ENCODE data around the gene SOX18. TPM values are rescaled to one million over a fixed set of nuclear protein-coding genes. Genes with fewer than 3 reads are reported as not detected.

The SOX18 gene
- polyA plus RNA-seq, 1 donor = 10.8 TPM

DNA sequence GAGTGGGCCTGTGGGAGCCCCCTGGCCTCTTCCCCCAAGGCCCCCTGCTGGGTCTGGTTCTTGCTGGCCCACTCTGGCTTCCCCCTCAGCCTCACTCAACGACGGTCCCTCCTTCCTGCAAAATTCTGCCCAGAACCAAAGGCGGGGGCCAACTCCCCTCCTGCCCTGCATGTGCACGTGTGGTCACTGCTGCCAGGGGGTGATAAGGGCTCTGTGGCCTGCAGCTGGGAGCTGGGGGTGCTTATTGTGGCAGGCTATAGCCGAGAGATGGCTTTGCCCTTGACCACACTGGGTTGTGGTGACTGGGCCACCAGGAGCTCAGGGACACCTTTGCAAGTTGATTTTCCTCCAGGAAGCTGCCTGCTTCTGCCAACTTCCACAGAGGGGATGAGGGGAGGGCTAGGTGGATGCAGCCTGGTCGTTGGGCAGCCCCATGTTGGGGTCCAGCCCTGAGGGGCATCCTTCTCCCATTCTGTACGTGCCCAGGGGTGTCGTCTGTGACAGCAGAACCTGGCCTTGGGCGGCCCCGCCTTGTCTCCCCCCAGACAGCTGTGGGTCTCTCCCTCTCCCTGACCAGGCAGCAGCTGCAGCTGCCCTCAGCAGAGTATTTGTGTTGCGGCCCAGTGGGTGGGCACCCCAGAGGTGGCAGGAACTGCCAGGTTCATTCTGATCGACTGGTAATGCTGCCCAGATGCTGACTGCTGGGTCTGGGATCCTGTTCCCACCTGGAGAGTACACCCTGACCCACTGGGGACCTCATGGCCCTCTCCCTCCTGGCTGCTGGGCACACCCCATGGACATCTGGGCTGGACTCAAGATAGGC is 19.2 kb upstream of the SOX18 start:
- DNase-seq (ENCODE audit: low read depth) = no peak

DNA sequence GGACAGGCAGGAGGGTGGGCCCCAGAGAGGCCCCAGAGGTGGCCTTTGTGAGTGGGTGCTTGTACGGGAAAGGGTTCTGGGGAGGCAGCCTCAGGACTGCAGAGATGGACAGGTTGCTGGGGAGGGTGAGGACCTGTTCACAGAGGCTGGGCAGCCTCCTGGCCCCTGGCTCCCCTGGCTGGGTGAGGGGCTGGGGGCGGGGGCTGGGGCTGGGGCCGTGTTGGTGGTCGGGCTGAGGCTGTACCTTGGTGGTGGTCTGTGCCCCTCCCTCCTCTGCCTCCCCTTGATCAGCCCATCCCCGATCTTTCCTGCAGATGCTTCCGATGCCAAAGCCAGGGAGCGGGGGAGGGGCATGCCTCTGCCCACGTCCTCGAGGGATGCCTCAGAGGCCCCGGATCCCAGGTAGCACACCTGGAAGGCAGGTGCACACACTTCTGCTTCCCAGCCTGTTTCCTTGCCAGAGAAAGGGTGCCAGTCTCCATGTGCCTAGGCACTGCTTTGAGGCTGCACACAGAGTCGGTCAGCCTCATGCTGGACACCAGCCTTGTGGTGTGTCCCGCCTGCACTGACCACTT is 18.4 kb upstream of the SOX18 start:
- no peak for DNase-seq (ENCODE audit: low read depth)

DNA sequence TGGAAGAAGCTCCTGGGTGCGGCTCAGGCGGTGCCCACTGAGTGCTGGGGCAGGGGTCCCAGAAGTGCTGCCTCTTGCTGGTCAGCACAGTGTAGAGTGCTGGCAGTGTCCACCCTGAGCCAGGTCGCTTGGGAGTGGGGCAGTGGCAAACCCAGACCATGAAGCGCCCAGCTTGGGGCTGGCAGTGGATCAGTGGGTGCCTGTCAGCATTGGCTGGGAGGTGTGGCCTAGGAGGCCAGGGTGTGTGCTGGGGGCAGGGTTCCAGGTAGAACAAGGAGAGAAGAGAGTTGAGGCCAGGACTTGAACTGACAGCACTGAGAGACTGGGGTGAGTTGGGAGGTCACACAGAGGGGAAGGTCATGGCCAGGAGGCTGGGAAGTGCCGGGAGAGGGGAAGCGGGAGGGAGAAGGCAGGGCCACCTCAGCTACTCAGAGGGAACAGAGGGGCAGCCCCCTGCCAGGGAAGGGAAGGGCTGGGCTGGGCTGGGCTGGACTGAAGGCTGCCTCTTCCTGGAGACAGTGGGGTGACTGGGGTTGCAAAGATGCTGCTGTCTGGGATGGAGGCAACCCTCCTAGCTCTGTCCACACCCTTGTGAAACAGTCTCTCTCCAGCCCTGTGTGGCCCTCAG is 17.7 kb upstream of the SOX18 start:
- no peak for DNase-seq (ENCODE audit: low read depth)

DNA sequence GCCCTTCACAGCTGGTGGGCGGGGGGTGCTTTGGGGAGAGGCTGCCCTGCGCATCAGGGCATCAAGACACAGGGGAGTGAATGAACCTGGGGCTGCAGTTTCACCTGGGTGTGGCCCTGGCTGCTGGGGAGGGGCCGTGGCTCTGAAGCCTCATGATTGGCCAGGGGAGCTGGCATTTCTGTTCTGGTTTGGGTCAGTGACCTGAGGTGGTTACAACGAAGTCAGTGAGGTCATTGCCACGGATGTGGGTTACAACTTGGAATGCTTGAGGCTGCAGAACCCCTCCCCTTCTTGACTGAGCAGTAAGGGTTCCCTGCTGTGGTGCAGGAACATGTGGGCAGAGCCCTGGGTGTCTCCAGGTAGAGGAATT is 16.5 kb upstream of the SOX18 start:
- no peak for DNase-seq (ENCODE audit: low read depth)

DNA sequence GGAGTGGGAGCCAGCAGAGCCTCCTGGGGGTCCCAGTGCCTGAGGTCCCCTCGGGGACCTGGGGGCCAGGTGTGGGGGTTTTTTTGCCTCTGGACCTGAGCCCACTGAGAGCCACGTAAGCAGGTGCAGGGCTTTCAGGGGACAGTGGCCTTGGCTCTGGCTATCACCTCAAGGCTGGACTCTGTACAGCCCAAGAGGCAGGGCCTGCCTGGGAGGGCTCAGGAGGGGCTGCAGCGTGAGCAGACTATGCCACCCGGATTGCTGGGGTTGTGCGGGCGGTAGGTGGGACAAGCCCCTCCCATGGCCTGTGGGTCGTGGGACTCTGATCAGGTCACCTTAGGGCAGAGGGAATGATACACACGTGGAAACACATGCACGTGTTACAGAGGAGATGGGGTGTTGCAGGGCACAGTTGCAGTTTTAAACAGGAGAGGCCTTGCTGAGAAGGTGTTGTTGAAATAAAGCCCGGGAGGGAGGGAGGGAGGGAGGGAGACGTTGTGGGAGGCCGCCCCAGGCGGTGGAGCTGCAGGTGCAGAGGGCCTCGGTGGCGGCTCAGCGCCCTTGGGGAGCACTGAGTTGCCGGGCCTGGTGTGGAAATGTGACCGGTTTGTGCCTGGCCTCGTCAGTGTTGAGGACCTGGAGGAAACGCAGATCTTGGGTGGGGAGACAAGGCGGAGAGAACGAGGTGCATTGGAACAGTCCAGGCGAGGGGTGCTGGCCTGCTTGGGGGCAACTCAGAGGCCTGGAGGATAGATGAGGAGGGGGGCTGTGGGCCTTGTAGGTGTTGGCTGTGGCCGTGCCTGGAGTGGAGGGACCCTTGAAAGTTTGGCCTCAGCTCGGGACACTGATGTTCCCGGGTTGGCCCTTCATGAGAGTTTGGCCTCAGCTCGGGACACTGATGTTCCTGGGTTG is 15.9 kb upstream of the SOX18 start:
- no peak for DNase-seq (ENCODE audit: low read depth)

DNA sequence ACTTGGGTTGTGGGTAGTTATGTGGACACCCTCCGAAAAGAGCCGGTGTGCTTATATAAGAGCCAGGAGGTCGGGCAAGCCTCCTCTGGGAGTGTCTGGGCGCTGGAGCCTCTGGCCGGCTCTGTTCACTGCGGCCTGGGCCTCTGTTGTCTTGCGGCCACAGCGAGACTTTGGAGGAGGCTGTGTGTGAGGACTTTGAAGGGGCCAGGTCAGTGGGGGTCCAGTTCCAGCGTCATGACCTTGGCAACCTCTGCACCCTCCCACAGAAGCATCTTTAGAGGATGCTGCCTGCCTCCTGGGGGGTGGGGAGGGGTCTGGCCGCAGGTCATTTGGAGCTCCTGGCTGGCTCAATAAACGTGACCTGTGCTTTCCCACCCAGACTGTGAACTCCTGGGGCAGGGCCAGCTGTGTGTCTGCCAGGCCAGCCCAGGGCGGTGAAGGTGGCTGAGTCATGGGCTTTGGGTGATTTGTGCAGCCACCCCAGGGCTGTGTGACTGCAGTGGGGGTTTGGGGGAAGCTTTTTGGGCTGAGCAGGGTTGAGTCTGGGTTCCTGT is 14.8 kb upstream of the SOX18 start:
- DNase-seq (ENCODE audit: low read depth) = no peak

DNA sequence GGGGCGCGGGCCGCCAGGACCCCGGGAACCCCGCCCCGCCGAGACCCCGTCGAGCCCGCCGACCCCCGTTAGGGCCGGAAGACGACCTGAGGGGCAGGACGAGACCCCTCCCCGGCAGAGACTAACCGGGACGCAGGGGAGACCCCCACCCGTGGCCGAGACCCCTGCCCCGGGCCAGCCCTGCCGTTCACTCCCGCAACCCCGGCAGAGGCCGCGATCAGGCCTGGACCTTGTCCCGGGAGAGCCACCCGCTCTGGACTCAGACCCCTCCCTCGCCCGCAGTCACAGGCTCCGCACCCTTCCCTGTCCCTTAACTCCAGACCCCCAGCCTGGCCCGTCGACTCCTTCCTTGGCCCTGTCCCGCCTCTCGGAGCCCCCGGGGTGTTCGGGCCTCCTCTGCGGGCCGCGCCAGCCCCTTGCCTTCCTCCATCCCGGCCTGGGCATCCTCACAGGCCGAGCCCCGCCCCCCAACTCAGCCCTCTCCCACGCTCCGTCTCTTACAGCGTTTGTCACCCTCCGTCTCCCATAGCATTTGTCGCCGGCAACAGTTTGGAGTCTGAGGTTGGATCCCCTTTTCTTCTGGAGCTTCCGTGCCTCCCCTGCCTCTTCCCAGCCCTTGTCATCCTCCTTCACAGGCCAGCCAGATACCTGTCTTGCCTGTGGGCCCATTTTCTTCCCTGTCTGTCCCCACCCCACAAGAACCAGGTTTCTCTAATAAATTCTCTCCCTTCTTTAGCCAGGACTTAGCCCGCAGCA is 14.1 kb upstream of the SOX18 start:
- DNase-seq (ENCODE audit: low read depth) = no peak

DNA sequence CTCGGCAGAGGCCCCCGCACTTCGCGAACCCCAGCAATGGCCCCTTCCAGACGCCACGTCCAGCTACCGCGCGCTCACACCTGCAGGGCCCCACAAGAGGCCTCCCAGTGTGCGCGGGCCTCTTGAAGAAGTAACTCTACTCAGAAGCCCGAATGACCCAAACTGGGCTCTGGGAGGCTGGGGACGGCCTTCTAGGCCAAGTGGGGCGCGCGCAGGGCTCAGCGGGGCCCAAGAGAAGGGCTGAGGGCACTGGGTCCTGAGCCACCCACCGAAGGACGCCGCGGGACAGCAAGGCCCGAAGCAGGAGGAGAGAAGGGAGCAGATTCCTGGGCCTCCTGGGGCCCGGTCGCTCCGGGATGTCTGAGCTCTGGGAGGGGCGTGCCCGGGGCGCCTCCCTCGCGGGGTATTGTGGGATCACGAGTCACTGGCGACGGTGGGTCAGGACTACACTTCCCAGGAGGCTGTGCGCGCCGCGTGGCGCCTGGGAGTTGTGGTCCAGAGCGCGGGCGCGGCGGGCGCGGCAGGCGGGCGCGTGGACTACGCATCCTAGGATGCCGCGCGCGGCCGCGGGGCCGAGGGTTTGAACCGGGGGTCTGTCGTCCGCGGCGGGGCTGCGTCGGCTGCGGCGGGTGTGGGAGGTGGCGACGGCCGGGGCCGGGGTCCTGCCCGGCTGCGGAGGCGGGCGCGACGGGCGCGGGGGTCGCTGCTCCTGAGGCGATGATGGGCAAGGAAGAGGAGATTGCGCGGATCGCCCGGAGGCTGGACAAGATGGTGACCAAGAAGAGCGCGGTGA is 13.4 kb upstream of the SOX18 start, which contains the start of gene TCEA2:
Gene TCEA2 (plus strand): TSS at position 603 of the 793 bp plus-strand sequence. CDS start 115 bp downstream, at position 718.
- DNase-seq (ENCODE audit: low read depth) = peak; percentile 93

DNA sequence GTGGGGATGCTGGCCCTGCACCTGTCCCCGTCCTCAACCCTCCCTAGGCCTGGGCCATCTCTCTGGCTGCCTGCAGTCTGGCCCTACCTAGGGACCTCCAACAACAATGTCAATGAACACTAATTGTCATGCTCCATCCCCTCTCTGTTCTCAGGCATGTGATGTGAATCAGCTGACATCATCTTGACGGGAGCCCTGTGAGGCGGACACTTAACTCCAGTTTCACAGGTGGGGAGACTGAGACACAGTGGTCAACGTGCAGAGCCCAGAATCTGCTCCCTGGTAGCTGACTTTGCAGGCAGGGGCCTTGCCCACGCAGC is 12.8 kb upstream of the SOX18 start:
- DNase-seq (ENCODE audit: low read depth) = no peak

DNA sequence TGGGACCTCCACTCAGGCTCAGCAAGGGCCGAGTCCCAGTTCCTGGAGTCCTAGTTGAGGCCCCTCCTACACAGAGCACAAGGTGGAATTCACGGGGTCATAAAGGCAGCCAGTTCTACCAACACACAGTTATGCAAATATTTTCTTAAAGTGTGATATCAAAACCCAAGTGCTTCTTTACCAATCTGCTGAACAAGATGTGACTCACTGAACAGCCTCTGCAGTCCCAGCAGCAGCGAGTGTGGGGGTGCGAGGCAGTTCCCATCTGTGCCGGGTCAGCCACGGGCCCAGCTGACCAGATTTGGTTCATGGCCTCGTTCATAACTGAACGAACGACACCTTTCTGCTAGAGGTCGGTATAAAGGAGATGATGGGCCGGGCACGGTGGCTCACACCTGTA is 9.1 kb upstream of the SOX18 start:
- no peak for DNase-seq (ENCODE audit: low read depth)

DNA sequence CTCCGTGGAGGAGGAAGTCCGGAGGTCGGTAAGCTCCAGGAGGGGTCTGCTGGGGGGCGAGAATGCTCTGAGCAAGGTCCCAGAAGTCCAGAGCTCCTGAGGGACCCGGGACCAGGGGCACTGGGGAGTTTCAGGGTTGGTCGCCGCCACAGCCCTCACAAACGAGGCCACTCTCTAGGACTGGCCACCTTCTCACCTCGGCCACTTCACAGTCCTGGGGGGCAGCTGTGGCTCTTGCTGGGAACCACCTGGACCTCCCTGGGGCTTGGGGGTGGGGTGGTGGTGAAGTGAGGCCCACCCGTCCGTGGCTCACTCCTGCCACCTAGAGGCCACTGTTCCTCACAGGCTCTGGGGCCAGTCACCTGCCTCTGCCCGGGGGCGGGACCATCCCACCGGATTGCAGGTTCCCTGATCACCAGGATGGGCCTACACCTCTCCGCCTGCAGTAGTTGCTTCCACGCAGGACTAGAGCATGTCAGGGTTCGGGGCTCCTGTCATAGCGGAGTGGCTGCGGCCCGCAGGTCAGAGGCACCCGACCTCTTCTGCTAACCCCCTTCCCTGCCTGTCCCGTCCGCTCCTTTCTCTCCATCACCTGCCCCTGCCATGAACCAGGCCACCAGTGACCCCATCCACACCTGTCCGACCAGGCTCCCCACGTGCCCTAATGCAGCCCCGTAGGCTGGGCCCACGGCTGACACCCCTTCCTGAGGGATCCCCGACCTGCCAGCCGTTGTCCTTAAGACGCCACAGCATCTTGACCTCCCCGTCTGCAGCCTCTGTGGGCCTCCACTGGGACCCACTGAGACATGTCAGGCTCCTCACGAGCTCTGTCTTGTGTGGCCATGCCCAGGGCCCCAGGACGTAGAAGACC is 8.4 kb upstream of the SOX18 start:
- DNase-seq (ENCODE audit: low read depth) = no peak

DNA sequence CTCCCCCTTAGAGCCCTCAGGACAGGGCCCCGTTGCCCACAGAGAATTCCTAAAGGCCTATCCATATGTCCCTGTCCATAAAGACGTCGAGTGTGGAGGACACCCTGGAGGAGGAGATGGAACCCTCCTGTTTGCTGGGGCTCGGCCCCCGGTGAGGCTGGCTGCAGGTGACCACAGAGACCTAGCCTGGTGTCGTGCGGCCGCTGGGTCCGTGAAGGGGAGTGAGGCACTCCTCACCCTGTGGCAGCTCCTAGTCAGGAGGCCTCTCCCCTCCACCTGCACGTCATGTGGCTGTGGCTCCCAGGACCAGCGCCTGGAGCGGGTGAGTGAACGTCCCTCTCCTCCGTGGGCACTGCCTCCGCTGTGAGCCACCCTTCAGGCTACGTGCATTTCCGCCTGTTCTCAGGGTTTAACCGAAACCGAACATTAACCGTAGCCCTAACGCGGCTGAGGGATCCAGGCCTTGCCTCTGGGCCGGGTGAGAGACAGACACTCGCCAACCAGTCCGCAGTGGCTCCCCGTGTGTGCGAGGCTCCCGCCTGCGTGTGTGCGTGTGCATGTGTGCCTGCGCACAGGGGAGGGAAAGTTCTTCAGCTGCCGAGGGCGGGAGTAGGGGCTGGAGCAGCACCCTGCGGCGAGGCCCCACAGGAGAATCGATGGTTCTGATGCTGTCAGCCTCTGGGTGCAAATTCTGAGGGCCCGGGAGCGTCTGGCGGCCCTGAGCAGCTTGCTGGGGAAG is 7.6 kb upstream of the SOX18 start:
- DNase-seq (ENCODE audit: low read depth) = no peak

DNA sequence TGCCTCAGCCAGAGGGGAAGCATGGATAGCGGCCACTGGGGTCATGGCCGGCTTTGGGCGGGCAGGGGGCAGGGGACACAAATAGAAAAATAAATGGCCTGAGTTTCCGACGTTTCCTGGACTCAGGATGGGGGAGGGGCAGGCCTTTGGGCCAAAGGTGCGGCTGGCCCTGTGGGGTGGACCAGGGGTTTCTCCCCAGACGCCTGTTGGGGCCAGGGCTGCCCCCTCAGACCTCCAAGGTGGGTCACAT is 7.1 kb upstream of the SOX18 start:
- no peak for DNase-seq (ENCODE audit: low read depth)

DNA sequence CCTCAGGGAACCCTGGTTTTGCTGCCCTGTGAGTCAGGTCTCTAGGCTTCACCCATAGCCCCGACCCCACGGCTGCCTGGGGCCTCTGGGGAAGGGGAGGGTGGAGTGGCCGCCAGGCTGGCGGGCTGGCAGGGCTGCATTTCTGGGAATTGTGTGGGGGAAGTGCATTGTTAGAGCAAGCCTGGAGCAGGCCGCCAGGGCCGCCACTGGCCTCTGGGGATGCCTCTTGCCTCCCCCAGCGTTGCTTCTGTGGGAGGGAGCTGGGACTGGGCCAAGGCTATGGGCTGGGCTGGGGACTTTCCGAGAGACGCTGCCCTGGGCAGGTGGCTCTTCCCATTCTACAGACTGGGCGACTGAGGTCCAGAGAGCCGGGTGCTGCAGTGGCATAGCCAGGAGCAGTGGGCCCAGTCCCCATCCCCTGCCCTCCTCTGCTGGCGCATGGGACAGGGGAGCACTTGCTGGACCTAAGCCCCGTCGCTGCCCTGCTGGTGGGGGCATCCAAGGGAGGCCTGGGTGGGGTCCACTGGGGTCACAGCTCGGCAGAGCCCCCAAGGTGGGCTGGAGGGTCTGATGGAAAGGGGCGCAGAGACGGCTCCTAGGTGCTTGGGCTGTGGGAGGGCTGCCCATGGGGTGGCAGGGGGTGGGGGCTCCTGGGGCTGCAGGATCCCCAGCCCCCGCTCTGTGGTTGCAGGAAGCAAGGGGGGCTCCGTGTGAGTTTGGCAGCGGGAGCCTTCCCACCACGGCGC is 6.6 kb upstream of the SOX18 start:
- no peak for DNase-seq (ENCODE audit: low read depth)

DNA sequence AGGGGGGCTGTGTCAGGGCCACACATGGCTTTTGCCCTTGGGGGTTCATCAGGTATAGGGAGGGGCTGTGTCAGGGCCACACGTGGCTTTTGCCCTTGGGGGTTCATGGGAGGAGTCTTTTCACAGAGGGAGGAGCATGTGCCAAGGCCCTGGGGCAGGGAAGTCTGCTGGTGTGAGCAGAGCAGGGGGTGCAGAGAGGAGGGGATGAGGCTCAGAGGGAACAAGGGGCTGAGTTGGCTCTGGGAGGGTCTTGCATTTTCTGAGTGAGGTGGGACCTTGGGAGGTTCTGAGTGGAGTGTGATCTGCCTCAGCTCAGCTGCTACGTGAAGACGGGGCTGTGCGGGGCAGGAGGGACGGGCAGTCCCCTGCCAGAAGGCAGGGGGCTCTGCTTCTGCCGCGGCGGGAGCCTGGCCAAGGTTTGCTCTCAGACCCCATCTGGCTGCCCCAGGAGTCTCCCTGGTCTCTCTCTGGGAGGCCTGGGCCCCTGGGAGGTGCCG is 6.0 kb upstream of the SOX18 start:
- no peak for DNase-seq (ENCODE audit: low read depth)

DNA sequence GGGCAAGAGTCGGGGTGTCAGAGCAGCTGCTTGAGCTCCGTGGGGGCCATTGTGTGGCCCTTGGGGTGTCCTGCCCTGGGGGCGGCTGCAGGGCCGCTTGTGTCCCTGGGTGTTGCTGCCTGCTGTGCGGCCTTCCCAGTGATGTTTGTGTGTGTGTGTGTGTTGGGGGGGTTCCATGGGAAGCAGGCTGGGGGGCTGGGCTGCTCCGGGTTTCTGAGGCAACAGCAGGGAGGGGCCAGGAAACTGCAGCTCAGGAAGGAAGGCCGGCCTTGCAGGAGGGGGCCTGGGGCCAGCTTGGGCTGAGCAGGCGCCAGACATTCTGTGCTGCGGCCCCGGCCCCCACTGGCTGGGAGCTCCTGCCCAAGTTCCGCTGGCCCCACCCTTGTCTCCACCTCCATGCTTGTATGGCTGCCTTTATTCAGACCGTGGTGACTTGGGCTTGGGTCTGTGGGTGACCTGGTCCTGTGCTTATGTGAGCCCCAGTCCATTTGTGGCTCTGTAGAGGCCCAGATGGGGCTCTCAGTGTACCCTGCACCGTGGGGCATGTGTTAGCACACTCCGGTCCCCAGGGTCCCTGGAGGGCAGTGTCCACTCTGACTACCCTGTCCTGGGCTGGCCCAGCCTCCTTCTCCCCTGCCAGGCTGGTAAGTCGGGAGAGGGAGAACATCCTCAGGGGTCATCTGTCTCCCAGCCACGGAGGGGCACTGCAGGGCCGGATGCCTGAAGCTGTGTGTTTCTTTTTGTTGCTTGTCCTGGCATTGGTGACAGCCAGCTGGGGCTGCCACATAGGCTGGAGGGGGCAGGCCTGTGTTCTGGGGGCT is 4.6 kb upstream of the SOX18 start:
- DNase-seq (ENCODE audit: low read depth) = no peak
